IPS DF 19.7 (cell line): ENCODE data around the gene RUSF1.
"Not testable (repeated sequence)": the region's sequence is repeated elsewhere in the genome, so short reads cannot be mapped to it uniquely, and the experiment has no call there.

ENCODE experiments used
- DNase-seq: peaks from one replicate; pipeline ENCODE4 v3.0.0-alpha.2; 2013; ENCODE audit warnings: low read depth, low spot score

The RUSF1 gene

DNA sequence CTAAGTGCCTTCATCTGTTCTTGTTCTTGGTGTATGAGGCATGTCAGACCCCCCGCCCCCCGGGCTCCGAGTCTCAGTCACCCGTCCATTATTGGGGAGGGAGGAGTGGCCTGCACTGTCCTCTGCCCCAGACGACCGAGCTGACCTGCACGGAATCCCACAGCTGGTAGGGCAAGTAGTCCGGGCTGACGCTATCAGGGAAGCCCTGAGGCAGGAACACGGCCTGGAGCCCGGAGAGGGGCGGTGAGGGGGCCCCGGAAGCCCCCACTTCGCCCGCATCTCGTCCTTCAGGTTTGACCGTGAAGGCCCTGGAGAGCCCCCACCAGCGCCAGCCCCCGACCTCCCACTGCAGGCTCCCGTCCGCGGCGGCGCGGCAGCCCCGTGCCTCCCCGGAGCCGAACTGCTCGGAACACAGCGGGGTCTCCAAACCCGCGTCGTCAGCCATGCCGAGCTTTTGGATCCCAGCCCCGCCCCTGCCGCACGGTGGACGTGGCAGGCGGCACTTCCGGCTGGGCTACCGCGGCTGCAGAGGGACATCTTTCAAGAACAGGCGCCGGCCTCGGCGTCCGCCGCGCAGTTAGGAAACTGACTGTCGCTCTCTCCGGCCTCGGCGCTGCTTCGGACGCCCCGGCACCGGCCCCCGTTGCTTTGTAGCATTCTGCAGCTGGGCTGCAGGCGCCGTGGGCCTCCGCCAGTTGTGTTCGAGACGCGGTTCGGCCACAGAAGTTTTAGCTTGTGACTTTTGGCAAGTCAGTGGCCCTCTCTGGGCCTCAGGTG lies at the start of gene RUSF1:
Gene RUSF1, minus strand, starts transcription at position 463 of the 777 bp plus-strand sequence. Its CDS starts 18 bp downstream, at position 445.
- DNase-seq = peak; percentile 63

- DNase-seq = no peak
Measured at GRCh38 chr16:31542763-31543162, 34.6 kb upstream of the RUSF1 start.

- not testable (repeated sequence) for DNase-seq
Measured at GRCh38 chr16:31539762-31540161, 31.6 kb upstream of the RUSF1 start.

DNA sequence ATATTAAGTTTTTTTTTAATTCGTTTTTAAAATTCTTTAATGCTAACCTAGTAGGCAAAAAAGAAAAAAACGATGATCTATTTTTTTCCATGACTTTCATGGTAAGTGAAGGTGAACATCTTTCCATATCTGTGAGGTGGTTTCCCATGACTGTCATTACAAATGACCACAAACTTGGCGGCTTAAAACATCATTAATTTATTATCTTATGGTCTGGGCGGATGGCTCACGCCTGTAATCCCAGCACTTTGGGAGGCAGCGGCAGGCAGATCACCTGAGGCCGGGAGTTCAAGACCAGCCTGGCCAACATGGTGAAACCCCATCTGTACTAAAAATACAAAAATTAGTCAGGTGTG lies 30.0 kb upstream of the RUSF1 start:
- not testable (repeated sequence) for DNase-seq

DNA sequence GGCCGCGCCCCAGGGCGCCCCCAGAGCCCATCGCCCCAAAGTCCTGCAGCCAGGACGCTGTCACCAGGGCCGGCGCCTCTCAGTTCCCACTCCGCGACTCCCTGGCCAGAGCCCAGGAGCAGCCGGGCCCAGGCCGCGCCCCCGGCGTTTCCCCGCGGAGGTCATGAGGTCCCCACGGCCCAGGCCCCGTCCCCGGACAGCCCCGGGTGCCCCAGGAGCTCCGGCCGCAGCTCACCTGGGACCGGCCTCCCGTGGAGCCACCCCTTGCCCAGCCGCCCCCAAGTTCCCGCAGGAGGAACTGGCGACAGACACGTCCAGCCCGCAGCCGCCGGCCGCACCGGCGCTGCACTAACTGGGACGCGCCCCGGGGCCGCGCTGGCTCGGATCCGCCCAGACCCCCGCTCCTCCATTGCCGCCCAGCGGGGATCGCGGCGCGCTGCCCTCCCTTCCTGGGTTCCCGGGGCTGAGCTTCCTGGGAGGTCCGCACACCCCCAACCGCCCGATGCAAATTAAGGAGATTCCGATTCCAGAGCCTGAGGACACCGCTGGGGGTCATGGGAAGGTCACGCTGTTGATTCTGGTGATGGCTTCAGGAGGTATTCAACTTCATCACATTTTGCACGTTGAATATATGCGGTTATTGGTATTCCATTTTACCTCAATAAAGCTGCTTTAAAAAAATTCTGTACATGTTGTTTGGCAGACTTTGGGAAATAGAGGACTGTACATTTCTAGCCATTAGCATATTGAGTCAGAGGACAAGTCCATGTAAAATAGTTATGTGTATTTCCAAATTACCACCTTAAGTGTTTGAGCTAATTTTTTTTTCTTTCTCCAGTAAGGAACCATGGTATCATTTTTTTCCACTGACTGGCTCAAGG lies 29.4 kb upstream of the RUSF1 start:
- DNase-seq = no peak

GRCh38 chr16:31536804-31537361 lies 28.7 kb upstream of the RUSF1 start:
- no peak for DNase-seq

DNA sequence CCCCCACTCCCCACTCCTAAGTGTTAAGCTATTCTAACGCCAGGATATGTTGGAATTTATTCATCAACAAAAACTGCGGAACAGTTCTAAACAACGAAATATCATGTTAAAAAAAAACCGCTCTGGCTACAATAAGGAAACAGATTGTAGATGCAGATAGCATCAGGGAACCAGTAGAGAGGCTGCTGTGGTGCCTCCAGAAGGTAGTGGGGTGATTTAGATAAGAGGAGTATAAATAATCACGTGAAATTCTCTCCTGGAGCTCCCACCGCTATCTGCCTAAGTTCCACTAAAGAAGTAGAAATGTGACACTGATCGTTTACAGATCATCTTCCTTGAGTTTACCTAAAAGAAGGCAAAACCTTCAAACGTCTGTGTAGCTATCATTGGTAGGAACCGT lies 27.5 kb upstream of the RUSF1 start:
- DNase-seq = no peak

GRCh38 chr16:31532896-31533295 lies 24.7 kb upstream of the RUSF1 start:
- DNase-seq = no peak

DNA sequence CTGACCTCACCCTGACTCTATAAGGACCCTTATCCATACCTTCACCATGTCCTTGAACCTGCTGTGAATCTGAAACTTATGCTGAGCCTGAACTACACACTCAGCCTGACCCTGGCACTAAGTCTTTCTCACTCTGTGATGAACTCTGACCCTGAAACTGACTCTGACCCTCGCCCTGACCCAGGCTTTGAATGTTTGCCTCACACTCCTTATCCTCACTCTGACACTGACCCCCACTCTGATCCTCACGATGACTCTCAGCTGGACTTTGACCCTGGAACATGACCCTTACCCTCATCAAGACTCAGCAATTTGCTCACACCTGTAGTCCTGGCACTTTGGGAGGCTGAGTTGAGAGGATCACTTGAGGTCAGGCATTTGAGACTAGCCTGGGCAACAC lies 23.9 kb upstream of the RUSF1 start:
- no peak for DNase-seq

GRCh38 chr16:31531096-31531495 lies 22.9 kb upstream of the RUSF1 start:
- DNase-seq = no peak

- DNase-seq = no peak
Measured at GRCh38 chr16:31530405-31530804, 22.2 kb upstream of the RUSF1 start.

- DNase-seq = no peak
Measured at GRCh38 chr16:31529937-31530312, 21.7 kb upstream of the RUSF1 start.

- DNase-seq = no peak
Measured at GRCh38 chr16:31529108-31529936, 21.1 kb upstream of the RUSF1 start.

GRCh38 chr16:31528523-31529107 lies 20.4 kb upstream of the RUSF1 start:
- DNase-seq = no peak

DNA sequence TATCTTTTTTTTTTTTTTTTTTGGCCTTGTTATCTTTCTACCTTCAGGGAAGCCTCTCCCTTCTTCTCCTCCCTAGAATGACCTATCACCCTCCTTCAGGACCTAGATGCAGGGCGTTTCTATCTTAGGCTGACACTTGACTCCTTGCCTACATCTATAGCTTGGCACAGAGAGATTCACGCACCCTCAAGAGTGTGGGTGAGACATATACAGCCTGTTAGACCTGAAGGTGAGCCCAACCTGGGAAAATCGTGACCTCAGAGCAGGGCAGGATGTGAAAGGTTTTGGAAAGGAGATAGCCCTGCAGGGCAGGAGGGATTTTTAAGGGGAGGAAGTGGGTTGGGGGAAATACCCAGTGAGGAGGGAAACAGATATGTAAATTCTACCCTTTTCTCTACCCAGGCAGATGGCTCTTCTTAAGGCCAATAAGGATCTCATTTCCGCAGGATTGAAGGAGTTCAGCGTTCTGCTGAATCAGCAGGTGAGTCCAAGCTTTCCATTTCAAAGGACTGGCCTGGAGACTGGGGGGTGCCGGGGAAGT lies 19.6 kb upstream of the RUSF1 start, which contains the start of gene AHSP:
Gene AHSP, plus strand, starts transcription at position 167 of the 541 bp plus-strand sequence. Its CDS starts 240 bp downstream, at position 407.
- DNase-seq = no peak

GRCh38 chr16:31525113-31525512 lies 16.9 kb upstream of the RUSF1 start:
- DNase-seq = no peak

- DNase-seq = not testable (repeated sequence)
Measured at GRCh38 chr16:31523768-31524167, 15.6 kb upstream of the RUSF1 start.

- no peak for DNase-seq
Measured at GRCh38 chr16:31522071-31522470, 13.9 kb upstream of the RUSF1 start.

- DNase-seq = no peak
Measured at GRCh38 chr16:31521368-31521767, 13.2 kb upstream of the RUSF1 start.

DNA sequence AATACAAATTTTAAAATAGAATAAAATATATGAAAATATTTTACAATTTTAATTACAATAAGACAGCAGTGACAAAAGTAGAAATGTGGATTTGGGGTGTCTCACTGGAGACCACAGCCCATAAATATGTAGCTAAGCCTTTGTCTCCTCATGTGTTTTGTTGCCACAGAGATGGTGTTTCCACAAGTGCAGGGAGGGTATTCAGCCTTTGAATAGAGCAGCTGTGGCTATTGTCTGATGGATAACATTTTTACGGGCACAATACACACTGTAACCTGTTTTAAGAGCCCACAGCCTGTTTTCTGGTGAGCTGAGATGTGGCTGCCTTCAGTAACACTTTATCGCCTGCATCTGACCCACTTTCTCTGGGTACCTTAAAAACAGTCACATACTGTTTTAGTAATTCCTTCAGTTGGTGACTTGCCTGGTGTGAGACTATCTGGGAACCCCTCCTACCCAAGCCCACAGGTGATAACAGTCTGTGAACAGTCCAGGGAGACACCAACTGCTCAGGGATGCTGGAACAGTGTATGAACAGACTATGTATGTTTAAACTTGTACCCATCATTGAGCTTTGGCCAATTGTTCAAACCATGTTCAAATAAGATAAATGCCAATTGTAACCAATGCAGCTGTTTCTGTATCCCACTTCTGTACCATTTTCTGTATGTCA lies 11.7 kb upstream of the RUSF1 start:
- no peak for DNase-seq
